ENCODE data around the gene CTNNA3.

CTNNA3 gene

DNA sequence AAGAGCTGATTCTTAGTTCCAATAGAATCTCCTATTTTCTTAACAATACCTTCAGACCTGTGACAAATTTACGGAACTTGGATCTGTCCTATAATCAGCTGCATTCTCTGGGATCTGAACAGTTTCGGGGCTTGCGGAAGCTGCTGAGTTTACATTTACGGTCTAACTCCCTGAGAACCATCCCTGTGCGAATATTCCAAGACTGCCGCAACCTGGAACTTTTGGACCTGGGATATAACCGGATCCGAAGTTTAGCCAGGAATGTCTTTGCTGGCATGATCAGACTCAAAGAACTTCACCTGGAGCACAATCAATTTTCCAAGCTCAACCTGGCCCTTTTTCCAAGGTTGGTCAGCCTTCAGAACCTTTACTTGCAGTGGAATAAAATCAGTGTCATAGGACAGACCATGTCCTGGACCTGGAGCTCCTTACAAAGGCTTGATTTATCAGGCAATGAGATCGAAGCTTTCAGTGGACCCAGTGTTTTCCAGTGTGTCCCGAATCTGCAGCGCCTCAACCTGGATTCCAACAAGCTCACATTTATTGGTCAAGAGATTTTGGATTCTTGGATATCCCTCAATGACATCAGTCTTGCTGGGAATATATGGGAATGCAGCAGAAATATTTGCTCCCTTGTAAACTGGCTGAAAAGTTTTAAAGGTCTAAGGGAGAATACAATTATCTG, 768.6 kb downstream of the CTNNA3 start:
- DNase-seq, result no peak

DNA sequence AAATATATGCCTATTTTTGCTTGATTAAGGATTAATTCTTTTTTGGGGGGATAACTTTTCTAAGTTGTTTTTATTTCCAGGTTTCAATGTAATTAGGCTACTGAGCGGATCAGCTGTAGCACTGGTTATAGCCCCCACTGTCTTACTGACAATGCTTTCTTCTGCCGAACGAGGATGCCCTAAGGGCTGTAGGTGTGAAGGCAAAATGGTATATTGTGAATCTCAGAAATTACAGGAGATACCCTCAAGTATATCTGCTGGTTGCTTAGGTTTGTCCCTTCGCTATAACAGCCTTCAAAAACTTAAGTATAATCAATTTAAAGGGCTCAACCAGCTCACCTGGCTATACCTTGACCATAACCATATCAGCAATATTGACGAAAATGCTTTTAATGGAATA, 769.2 kb downstream of the CTNNA3 start:
- no peak for DNase-seq

DNA sequence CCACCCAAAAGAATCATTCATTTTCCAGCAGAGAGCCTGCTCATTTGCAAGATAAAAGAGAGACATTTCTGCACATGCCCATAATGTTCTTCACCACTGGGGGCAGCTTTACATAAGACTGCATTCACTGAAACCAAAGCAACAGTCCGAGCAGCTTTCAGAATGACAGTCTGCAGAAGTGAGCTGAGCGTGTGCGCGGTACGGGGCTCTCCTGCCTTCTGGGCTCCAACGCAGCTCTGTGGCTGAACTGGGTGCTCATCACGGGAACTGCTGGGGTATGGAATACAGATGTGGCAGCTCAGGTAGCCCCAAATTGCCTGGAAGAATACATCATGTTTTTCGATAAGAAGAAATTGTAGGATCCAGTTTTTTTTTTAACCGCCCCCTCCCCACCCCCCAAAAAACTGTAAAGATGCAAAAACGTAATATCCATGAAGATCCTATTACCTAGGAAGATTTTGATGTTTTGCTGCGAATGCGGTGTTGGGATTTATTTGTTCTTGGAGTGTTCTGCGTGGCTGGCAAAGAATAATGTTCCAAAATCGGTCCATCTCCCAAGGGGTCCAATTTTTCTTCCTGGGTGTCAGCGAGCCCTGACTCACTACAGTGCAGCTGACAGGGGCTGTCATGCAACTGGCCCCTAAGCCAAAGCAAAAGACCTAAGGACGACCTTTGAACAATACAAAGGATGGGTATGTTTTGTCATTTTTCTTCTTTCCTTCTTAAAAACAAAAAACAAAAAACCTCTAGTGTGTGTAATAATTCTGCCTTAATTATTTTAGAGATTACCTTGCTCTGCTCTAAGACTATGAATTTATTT, 769.9 kb downstream of the CTNNA3 start, which contains the start of gene LRRTM3:
TSS of gene LRRTM3 (plus strand) at position 141 of the 820 bp plus-strand sequence.
- DNase-seq, result no peak

GRCh38 chr10:66925373-66925772, 770.6 kb downstream of the CTNNA3 start:
- no peak for DNase-seq

GRCh38 chr10:66924674-66925345, 771.2 kb downstream of the CTNNA3 start:
- DNase-seq, result no peak

- no peak for DNase-seq
Observed at GRCh38 chr10:66919248-66919647, 776.7 kb downstream of the CTNNA3 start.

DNA sequence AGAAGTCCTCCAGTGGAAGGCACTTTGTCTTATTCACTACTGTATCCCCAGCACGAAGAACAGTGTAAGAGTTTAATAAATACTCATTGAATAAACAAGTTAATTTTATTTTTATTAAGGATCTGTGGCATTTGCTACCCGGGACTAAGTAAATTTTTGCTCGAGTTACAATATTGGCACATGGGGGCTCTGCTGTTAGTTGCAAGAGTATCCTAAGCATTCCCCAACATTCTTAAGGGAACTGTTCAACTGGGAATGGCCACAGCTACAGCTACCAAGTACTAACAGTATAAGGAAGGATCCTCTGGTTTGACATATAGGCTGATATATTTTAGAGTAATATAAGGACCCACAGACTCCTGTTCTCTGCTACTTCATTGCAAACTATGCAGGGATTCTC, 778.9 kb downstream of the CTNNA3 start:
- DNase-seq, result no peak

- no peak for DNase-seq
Observed at GRCh38 chr10:66916030-66916429, 780.0 kb downstream of the CTNNA3 start.

DNA sequence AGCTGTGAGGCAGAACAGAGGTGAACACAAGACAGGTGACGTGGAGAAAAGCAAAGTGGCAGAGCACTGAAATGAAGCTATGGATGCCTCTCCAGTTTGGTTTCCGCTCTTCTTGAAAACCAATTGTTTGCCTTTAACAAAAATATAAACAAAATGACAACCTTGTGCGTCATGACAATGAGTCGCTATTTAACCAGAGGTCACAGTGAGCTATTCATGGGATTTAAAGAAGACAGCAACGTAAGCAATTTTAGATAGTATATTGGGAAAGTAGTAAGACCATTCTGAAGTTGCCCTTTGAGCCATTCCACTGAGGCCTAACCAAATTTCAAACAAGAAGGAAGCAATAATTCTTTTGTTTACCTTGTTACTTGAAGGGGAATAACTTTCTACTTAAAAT, 785.3 kb downstream of the CTNNA3 start:
- no peak for DNase-seq

GRCh38 chr10:66892871-66893270, 803.1 kb downstream of the CTNNA3 start:
- DNase-seq, result no peak

- no peak for DNase-seq
Observed at GRCh38 chr10:66888237-66888636, 807.8 kb downstream of the CTNNA3 start.

DNA sequence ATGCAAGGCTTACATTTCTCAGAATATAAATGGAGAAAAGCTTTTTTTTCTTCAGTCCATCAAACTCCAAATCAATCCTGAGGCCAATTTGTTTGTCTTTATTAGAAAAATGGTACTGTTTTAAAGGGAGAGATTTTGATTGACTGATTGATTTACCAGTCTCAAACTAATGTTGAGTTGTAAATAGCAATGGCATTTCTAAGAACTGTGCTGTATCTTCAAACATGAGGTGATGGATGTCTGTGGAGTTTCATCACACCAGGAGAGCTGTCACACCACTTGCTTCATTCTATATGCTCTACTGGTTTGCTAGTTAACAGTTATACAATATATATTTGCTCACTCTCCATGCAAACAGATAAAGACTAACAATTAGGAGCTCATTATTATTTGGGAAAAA, 809.1 kb downstream of the CTNNA3 start:
- no peak for DNase-seq

DNA sequence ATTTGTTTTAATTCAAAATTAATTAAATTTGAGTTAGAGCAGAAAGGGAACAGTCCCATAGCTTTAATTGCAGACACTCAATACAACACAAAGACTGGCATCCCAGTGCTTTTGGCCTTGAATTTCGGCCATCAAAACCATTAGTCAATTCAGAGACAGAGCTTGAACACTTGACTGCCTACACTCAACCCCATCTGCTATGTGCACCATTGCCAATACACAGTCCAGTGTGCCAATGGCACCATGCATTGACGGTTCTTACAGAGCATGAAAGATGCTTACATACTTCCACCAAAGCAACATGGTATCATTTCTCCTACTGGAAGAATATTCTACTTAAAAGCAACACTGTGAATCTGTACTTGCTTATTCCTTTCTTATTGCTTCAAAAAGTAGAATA, 813.7 kb downstream of the CTNNA3 start:
- DNase-seq, result no peak

DNA sequence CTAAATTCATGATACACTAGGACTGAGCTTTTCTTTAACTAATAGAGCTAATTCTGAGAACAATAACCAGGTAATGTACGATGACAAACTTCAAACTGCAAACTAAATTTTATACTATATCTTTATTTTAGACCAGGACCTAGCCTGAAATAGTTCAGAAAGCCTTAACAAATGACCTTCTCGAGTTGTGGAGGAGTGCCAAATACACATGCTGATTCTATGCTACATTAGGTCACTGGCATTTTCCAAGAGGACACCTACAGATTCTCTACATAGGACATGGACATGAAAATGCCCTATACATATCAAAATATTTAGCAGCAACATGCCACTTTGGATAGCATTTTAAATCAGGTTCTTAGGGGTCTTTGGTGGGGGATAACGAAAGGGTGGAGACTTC, 814.2 kb downstream of the CTNNA3 start:
- DNase-seq, result no peak

- DNase-seq, result no peak
Observed at GRCh38 chr10:66880826-66881225, 815.2 kb downstream of the CTNNA3 start.

GRCh38 chr10:66880292-66880691, 815.7 kb downstream of the CTNNA3 start:
- DNase-seq, result no peak

DNA sequence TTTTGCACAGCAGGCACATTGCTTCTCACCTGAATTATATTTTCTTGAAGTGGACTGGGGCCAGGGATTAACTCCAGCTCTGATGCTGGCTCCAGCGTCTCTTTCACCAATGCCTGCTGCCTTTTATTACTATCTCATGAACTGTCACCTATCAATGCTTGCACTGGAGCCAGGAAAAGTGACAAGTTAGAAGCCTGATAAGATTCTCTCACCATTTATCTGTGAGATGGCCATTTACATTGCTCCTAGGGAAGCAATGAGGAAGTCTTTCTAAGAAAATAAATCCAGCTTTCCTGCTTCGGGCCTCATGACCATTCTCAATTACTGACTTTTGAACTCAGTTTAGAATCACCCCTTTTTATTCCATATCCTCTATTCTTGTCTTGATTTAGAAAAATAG, 818.6 kb downstream of the CTNNA3 start:
- DNase-seq, result no peak

- no peak for DNase-seq
Observed at GRCh38 chr10:66869635-66870034, 826.4 kb downstream of the CTNNA3 start.

- no peak for DNase-seq
Observed at GRCh38 chr10:66862687-66863258, 833.2 kb downstream of the CTNNA3 start.

DNA sequence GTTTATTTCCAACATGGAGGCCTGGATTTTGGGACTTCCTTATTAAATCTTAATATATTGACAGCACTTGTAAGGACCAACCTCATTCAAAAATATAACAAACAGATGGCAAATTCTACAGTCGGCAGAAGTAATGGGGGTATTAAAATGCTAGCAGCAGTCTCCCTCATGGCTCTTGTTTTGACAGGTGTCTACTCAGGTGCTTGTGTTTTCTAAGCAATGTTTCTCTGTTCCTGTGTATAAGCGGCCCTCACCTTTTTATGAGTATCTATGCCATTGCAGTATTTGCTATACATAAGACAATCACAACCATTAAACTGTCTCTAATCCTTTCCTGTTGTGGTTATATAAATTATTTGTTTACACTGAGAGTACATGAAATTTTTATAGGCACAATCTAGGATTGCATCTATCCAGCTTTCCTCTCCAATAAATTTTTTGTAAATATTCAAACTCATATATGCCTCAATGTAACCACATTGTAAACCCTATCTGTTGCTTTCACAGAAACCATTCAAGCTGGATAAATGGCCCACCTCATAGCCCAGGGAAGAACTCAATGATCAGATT, 835.5 kb downstream of the CTNNA3 start:
- DNase-seq, result no peak

DNA sequence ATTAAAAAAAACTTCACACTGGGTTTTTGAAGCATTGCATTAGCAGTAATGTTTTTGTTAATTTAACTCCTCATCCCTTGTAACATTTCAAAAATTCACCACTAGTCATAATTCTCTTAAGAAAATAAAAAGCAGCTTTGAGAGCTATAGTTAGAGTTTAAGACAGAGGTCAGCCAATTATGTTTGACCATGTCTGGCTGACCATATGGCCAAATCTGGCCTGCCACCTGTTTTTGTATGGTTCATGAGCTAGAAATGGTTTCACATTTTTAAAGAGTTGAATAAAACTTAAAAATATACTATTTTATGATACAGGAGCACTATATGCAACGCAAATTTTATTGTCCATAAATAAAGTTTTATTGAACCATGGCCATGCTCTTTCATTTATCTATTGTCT, 843.2 kb downstream of the CTNNA3 start:
- DNase-seq, result no peak

DNA sequence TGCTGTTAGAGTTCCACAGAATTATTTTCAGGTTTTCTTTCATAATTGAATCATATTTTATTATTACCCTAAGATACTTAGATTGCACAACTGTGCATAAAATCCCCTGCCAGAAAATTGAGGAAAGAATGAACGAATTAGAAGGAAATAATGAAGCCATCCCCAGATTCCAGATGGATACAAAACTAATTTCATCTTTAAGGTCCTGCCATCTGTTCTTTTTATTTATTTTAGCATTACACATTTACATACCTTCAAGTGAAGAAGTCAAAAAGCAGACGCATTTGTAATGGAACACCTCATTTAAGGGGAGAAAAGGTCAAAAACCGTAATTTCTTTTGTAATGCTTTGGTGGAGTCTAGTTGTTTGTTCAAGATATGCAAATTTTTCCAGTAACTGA, 847.1 kb downstream of the CTNNA3 start:
- DNase-seq, result no peak
